ENCODE measurements around the gene CYP46A1. TPM values are rescaled to one million over a fixed set of nuclear protein-coding genes. Genes with fewer than 3 reads are reported as not detected.
"Not testable (repeated sequence)": the region's sequence is repeated elsewhere in the genome, so short reads cannot be mapped to it uniquely, and the experiment has no call there.

The CYP46A1 gene
- total RNA-seq, 1 experiment from 2014 or later: 0.06 TPM

DNA sequence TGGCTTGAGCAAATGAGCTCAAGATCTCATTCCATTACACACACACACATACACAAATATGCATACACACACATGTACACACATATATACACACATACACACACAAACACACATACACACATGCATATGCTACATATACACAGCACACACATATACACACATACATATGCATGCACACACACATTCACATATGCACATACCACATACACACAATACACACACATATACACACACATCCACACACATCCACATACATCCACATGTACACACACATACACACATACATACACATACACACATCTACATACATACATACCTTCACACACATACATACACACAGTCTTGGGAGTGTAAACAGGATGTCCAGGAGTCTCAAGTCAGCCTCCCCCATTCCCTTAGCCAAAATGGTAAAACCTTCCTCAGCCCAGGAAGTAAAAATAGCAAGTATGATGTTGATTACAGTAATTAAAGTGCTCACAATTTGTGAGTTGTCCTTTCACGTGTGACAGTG is 26.4 kb upstream of the CYP46A1 start:
- DNase-seq (ENCODE audit: low read depth): no peak

- no peak for DNase-seq (ENCODE audit: low read depth)
Observed at GRCh38 chr14:99658218-99658845, 25.8 kb upstream of the CYP46A1 start.

- DNase-seq (ENCODE audit: low read depth): no peak
Observed at GRCh38 chr14:99659333-99659741, 24.8 kb upstream of the CYP46A1 start.

DNA sequence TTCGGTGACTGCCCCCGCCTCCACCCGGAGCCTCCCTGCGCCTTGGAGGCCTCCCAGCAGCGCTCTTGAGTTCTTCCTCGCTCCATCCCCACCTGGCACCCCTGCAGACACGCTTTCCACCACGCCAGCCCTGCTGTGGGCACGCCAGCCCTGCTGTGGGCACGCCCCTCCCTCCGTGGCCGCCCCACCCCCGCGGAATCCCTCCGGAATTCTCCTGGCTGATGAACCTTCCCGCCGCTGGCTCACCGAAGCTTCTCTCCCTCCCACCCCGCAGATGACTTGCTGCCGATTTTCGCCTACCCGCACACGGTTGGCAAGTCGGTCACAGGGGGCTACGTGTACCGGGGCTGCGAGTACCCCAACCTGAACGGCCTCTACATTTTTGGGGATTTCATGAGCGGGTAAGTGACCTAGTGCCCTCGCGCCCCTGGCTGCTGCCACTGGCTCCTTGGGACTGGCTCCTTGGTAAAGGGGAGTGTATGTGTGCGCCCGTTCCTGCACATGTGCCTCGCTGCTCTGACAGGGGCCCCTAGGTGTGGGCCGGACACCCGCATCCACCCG is 24.0 kb upstream of the CYP46A1 start:
- no peak for DNase-seq (ENCODE audit: low read depth)

GRCh38 chr14:99660794-99661193 is 23.3 kb upstream of the CYP46A1 start:
- DNase-seq (ENCODE audit: low read depth): peak; percentile 81

- DNase-seq (ENCODE audit: low read depth): not testable (repeated sequence)
Observed at GRCh38 chr14:99661206-99661605, 22.9 kb upstream of the CYP46A1 start.

DNA sequence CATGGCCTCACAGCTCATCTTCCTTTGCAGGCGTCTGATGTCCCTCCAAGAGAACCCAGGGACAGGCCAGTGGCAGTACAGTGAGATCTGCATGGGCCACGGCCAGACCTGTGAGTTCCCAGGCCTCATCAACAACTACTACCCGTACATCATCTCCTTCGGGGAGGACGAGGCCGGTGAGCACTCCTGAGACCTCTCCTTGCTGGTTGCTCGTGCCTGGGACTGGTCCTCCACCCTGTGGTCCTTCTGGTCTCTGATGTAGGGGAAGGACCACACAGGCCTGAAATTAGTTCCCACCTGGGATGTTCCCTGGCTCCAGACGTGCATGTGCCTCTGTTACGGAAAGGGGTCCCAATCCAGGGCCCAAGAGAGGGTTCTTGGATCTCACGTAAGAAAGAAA is 21.3 kb upstream of the CYP46A1 start:
- no peak for DNase-seq (ENCODE audit: low read depth)

DNA sequence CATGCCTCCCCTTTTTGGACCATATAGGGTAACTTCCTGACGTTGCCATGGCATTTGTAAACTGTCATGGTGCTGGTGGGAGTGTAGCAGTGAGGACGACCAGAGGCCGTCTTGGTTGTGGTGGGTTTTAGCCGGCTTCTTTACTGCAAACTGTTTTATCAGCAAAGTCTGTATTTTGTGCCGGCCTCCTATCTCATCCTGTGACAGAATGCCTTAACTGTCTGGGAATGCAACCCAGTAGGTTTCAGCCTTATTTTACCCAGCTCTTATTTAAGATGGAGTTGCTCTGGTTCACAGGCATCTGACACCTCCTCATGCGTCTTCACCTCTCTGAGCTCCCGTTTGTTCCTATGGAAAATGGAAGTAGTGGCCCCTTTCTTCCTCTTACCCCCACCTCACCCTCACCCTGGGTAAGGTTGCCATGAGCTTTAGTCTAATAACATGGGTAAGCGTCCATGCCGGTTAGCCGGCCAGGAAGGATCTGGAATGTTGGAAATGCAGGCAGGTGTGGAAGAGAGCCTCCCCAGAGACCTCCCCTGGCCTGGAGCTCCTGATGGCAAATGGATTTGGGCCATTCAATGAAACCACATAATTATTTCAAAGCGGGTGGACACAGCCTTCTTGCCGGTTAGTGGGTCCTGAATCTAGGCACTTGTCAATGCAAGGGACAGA is 20.6 kb upstream of the CYP46A1 start:
- no peak for DNase-seq (ENCODE audit: low read depth)

DNA sequence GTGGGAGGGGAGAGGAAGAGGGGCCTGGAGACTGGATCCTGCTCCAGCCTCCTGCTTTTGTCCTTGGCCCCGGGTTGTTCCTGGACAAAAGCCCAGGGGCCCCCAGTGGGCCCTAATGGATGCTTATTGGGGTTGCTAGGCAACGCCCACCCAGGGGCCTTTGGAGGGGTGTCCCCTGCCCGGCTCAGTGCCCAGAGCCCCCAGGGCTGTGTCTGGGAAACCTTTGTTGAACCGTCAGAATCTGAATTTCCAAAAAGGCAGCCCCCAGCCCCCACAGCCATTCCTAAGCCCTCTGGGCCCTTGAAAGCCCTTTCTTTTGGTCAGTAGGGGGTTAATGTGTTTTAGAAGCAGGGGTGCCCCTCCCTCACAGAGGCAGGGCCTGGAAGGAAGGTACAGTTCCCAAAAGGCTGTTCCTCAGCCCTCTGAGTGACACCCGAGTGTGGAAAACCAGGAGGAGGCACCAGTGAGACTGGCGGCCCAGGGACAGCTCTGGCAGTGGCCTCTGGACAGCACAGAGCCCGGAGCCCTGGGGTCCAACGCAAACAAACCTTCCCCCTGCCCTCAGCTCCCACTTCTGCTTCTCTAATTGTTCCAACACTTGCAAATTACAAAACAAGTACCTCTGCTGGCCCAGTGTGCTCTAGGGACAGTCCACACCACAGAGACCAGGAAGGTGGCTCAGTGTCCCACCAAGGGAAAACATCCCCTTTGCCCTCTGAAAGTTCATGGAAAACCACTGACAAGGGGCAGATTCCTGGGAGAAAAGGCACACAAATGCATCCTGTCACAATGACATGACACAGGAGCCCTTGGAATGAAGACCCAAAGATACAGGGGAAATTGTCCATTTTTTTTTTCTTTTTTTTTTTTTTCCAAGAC is 19.8 kb upstream of the CYP46A1 start:
- no peak for DNase-seq (ENCODE audit: low read depth)

- DNase-seq (ENCODE audit: low read depth): no peak
Observed at GRCh38 chr14:99664937-99665273, 19.2 kb upstream of the CYP46A1 start.

- no peak for DNase-seq (ENCODE audit: low read depth)
Observed at GRCh38 chr14:99666533-99666932, 17.6 kb upstream of the CYP46A1 start.

DNA sequence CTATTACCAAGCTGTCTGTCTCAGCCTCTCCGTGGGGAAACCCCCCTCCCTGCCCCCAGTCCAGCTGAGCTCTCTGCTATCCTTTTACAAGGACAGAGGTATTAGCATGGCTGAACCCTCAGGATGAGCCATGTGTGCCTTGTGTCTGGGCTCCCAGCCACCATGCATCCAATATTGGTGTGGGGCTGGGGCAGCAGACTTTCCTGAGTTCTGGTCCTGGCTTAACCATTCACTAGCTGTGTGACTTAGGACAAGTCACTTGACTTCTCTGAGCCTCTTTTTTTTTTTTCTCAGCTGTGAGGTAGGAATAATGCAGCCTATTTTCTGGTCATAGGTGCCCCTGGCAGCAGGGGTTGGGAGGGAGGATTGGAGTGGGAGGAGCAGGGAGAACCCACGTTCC is 17.1 kb upstream of the CYP46A1 start:
- no peak for DNase-seq (ENCODE audit: low read depth)

- DNase-seq (ENCODE audit: low read depth): no peak
Observed at GRCh38 chr14:99667821-99668220, 16.3 kb upstream of the CYP46A1 start.

DNA sequence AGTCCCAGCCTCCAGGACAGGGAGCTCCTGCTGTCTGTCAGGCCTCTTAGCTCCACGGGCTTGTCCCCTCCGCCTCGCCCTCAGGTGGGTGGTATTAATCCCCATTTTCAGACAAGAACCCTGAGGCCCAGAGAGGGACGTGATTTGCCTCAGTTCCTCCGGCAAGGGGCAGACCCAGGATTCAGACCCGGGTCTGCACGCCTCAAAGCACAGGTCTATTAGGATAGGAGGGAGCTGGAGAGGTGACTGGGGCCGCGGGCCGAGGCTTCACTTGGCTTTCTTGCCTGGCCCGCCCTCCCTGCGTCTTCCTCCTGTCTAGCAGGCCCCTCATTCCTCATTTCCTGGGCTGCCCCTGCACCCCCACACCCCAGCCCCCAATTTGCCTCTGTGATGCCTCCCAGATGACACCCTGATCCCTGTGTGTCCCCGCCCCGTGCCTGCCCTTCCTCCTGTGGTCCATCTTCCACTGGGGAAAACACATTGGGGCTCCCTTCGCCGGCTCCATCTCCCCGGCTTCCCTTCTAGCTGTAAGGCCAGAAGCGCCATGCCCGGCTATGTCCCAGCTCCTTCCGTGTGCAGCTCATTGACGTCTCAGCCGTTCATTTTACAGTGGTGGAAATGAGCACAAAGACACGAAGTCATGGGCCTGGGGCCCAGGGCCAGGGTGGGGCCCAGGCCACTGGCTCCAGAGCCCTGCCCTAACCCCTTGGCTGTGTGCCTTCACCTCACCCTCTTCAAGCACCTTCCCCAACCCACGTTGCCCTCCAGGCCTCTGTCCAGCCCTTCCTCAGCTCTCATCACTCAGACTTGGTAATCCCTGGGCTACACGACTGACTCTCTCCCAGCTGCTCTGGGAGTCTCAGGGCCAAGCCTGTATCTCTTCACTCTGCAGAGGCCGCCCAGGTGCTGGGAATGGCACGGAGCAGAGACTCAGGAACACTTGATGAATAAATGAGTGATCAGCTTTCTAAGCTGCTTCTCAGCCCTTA is 15.5 kb upstream of the CYP46A1 start:
- DNase-seq (ENCODE audit: low read depth): no peak

GRCh38 chr14:99670361-99671234 is 13.5 kb upstream of the CYP46A1 start:
- no peak for DNase-seq (ENCODE audit: low read depth)

GRCh38 chr14:99671235-99672224 is 12.6 kb upstream of the CYP46A1 start:
- no peak for DNase-seq (ENCODE audit: low read depth)

DNA sequence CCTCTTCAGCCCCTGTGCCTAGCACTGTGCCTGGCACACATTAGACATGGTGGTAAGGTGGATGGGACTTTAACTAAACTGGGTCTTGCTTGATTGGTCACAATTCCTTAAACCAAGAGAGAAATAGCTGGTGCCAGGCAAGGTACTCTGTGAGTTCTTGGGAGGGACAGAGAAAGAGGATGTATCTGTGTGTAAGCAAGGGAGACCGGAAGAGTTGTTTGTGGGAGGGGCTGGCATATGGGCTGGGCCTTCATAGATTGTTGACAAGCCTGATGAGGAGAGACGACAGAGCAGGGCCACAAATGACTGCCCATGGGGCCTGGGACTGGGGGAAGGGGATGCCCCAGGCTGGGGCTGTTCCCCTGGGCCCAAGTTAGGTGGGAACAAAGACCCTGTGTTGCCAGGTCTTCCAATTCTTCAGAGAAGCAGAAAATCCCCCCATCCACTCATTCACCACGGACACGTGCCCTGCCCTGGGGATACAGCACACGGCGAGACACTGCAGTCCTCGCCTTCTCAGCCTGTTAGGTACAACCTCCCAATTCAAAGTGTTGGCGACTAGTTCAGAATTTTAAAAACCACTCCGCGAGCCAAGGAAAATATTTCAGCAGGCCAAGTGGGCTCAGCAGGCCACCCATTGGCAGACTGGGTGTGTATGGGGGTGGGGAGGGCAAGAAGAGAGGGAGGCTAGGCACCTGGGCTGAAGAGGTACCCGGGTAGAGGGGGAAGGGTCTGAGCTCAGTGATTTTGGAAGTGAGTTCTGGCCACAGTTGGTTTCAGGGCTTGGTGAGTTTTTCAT is 11.4 kb upstream of the CYP46A1 start:
- no peak for DNase-seq (ENCODE audit: low read depth)
